SK-N-DZ (cell line): Measurements from ENCODE around the gene TMEM163.
A peak's percentile ranks its signal among the peaks of the same experiment; 100 is the strongest.

Experiments
- DNase-seq: peaks from one replicate; pipeline ENCODE4 v3.0.0-alpha.2; 2015; ENCODE audit warnings: low spot score

The TMEM163 gene

GRCh38 chr2:134412639-134412999, 306.2 kb downstream of the TMEM163 start:
- DNase-seq: no peak

GRCh38 chr2:134411828-134412638, 306.8 kb downstream of the TMEM163 start:
- peak; percentile 88 for DNase-seq

- DNase-seq: peak; percentile 82
Measured at GRCh38 chr2:134411279-134411827, 307.4 kb downstream of the TMEM163 start.

GRCh38 chr2:134410831-134411231, 308.0 kb downstream of the TMEM163 start:
- DNase-seq: peak; percentile 6

- DNase-seq: no peak
Measured at GRCh38 chr2:134410006-134410405, 308.8 kb downstream of the TMEM163 start.

GRCh38 chr2:134408791-134409190, 310.0 kb downstream of the TMEM163 start:
- DNase-seq: no peak

- no peak for DNase-seq
Measured at GRCh38 chr2:134408386-134408785, 310.4 kb downstream of the TMEM163 start.

- no peak for DNase-seq
Measured at GRCh38 chr2:134407154-134407890, 311.5 kb downstream of the TMEM163 start.

- no peak for DNase-seq
Measured at GRCh38 chr2:134406736-134407135, 312.1 kb downstream of the TMEM163 start.

- no peak for DNase-seq
Measured at GRCh38 chr2:134406311-134406710, 312.5 kb downstream of the TMEM163 start.
